GM18507 (cell line): ENCODE measurements around the gene DNMT3L.
A peak's percentile ranks its signal among the peaks of the same experiment; 100 is the strongest.
"Not testable (repeated sequence)": the region's sequence is repeated elsewhere in the genome, so short reads cannot be mapped to it uniquely, and the experiment has no call there.

ENCODE experiments used
- DNase-seq: peaks from one replicate; pipeline ENCODE4 v3.0.0; 2011; ENCODE audit warnings: low read depth; ENCODE audit not compliant: insufficient read length; ENCODE audit errors: extremely low spot score
- FAIRE-seq: peaks from 2 replicates; lab custom pipeline; 2011; peaks lifted over from hg19 to GRCh38; lab: Jason Lieb, UNC

The DNMT3L gene

DNA sequence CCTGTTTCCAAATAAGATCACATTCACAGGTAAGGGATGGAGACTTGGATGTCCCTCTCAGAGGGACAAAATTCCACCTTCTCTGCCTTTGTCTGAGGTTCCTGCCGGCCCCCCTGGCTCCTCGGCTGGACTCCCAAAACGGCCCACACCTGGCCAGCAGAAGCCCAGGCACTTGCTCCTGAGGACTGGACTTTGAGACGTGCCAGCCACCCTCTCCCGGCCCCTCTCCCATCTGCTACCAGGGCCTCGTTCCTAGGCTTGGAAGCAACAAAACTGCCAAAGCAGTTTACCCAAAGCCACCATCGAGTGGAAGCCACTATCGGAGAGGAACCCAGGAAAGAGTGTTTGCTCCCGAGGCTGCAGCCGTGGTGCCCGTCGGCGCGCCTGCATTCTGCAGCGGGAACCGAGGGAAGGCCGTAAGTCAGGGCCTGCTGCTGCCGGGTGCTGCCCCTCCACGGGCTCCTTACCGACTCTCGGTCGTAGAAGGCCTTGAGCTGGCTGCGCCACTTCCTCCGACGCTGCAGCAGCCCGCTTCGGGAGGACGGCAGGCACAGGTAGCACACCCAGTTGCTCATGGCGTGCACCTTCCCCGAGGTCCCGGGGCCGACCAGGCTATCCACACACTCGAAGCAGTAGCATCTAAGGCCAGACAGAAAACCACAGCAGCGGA is 3.5 kb downstream of the DNMT3L start:
- no peak for FAIRE-seq
- no peak for DNase-seq

DNA sequence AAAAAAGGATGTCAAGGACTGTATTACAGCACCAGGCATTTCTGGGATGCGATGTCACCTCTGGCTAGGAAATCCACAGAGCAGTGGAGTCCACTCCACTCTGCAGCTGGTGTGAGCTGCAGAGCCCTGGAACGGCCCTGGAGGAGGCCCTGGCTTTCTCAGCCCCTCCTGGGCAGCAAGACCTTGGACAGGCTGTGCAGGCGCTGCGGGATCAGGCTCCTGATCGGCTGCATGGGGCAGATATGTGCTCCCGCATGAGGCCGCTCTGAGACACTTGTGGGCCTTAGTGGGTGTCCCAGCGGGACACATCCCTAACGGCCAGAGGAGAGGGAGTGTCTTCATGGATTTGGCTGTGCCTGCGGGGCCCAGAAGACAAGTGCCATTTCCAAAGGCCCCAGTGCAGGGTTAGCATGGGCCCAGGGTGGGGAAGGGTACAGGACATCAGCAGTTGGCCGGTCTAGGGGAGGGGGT is 6.2 kb downstream of the DNMT3L start:
- DNase-seq: no peak
- no peak for FAIRE-seq

DNA sequence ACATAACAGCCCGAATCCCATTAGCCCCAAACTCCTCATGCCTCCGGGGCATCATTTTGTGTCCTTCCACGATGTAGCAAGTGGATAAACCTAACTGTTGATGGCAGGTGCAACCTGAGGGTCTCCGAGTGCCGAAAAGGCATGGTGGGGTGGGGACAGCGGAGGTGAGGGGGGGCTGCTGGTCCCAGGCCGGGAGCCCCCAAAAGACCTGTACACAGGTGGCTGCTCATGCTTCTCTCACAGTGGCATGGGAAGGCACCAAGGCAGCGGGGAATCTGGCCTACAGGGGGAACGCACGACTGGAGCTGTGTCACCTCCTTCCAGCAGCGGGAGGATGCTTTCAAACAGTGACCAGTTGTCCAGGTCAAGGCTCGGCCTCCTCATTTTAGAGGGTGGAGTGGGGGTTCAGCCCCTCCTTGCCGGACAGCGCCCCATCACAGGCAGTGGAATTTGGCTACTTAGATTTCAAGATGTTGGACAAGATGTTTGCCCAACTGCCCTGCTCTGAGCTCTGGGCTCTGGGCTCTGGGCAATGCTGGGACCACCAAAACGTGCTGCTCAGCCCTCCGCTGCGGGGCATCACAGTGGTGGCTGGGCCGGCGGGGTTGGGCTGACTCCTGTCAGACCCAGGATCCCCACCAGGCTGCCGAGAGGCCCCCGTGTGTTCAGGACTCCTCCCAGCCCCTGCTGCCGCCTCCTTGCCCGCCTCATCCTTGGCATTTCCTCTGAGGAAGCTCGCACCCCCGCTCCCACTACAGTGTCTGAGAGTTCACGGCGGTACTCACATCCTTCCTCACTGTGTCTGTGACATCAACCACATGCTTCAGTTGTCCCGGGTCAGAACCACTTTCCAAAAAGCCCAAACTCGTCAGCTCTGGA is 7.6 kb downstream of the DNMT3L start:
- FAIRE-seq: no peak
- DNase-seq: no peak

DNA sequence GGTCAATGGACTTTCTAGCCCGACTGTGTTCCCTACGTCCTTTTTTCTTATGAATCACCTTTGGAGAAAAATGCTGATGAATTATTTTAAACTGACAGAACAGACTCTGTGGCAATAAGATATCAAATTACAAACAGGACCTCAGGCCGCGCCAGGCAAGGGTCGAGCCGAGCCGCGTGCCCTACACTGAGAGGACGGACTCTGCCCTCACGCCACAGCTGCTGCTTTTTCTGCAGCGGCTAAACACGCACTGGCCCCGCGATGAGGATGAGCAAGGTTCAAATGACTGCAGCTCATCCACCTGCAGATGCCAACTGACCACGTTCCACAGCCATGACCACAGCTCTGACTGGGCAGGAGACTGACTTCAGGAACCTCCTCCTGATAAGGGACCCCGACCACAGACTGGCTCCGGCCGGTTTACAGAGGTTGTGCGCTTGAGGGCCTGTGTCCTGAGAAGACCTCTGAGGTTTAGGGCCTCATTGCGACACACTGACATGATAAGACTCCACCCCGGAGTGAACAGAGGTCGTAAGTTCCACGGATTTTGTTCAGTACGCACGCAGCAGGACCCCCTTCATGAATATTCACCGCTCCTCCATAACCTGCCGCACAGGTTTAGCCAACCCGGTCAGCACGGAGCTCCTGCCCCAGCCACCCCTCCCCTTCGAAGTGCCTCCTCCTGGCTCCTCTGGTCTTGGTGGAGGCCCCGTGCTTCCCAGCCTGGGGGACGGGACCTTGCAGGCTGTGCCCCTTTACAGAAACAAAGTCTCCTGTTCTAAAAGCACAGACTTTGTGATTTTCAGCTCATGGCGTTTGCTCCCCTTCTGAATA is 12.3 kb downstream of the DNMT3L start:
- not testable (repeated sequence) for DNase-seq, FAIRE-seq

DNA sequence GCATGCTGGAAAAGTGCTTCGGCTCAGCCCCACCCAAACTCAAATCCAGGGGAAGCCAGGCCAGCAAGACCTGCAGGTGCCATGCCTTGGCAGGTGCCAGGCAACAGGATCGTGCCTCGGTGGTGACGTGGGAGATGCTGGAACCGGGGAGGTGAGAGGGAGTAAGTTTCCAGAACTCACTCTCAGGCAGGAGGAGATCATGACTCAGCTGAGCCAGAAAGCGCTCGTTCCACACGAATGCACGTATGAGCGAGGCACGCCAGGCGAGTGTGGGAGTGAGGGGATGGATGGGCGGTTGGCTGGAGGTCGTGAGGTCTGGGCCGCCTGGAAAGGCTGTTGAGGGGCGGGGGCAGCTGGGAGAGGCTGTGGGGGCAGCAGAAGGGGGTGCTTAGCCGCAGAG is 13.8 kb downstream of the DNMT3L start:
- peak; percentile 82 for FAIRE-seq
- not testable (repeated sequence) for DNase-seq

DNA sequence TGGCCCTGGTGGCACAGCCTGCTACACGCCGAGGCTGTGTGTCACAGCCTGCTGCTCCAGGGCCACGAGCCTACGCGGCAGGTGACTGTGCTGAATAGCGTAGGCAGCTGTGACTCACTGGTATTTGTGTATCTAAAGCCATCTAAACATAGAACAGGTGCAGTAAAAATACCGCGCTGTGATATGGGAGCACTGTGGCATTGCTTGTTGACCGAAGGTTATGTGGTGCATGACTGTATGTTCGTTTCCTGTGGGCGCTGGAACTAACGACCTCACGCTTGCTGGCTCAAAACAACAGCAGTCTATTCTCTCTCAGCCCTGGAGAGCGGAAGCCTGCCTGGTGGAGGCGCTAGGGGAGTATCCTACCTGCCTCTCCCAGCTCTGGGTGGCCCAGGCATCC is 17.7 kb downstream of the DNMT3L start:
- FAIRE-seq: peak; percentile 100
- DNase-seq: not testable (repeated sequence)

DNA sequence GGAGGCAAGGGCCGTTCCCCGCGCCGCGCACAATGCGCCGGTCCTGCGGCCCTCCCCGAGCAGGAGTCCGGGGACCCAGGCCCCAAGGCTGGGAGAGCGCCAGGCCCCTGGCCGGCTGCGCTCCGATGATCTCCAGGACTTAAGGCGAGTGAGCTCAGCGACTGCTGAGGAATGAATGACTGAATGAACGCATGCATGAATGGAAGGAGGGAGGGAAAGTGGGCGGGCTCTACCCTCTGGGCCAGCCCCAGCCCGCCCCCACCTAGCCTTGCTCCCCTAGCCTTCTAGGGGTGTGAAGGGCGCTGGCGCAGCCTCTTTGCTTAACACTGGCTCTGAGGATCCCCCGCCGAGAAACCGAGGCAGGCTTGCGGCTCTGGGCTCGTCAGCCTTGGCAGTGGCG is 20.4 kb downstream of the DNMT3L start:
- not testable (repeated sequence) for DNase-seq
- peak; percentile 90 for FAIRE-seq

DNA sequence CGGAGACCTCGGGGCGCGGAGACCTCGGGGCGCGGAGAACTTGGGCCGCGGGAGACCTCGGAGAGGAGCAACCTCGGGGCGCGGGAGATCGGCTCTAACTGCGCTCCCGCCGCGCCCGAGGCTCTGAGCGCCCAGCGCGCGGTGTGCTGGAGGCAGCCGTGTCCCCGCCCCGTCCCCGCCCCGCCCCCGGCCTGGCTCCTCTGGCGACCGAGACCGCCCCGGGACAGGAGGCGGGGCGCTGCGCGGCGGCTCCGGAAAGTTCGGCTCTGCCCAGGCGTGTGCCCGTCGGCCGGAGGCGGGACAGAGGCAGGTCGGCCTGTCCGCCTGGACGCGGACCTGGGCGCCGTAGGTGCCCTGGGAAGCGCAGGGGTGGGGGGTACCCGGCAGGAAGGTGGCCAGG is 20.9 kb downstream of the DNMT3L start, which contains the start of gene ICOSLG:
Gene ICOSLG (minus strand): TSS at position 102 of the 400 bp plus-strand sequence. CDS start 126 bp downstream, outside the sequence.
- DNase-seq: not testable (repeated sequence)
- FAIRE-seq: peak; percentile 64

DNA sequence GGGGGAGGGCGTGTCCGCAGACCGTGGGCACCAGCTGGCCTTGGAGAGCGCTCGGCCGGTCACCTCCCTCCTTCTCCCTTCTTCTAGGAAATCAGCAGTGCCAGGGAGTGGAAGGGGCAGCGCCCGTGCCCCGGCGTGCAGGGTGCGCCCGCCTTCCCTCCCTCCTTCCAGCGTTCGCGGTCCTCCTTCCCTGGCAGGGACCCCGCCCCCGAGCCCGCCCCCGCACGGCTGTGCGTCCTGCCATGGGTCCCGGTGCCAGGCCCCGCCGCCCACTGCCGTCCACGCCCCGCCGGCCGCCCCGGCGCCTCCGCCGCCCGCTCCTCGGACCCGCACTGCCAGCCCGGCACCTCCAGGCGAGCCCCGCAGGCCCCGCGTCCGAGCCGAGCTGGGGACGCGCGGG is 21.3 kb downstream of the DNMT3L start:
- FAIRE-seq, DNase-seq: not testable (repeated sequence)

DNA sequence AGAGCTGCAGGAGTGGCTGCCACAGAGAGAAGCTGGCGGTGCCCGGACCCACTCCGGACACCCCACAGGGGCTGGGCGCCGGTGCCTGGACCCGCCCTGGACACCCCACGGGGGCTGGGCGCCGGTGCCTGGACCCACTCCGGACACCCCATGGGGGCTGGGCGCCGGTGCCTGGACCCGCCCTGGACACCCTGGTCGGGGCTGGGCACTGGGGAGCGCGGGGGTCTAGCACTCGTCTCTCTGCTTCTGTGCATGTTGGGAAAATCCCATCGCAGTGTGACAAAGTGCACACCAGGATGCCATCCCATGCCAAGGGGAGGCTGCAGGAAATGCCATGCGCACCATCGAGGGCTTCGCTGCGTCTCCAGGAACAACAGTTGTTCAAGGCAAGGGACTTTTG is 32.1 kb downstream of the DNMT3L start:
- not testable (repeated sequence) for FAIRE-seq

DNA sequence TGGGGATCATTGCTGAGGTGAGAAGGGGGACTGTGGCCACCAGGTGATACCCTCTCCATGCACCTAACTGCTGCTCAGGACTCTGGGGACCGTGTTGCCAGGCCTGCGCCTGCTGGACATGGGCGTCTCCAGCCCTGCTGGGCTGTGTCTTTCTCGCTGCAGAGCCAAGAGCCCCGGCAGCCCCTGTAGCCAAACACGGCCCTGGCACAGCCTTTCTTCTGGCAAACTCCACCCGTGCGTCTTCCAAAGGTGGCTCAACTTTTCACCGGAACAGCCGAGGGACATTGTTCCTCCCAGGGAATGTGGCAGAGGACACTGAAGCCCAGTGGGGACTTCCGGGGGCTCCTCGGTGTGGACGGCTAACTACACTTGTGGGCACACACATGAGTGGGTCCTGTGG is 33.6 kb downstream of the DNMT3L start:
- not testable (repeated sequence) for DNase-seq, FAIRE-seq

More for the DNA sequence above, 32.1 kb downstream of the DNMT3L start:
- not testable (repeated sequence) for DNase-seq

DNA sequence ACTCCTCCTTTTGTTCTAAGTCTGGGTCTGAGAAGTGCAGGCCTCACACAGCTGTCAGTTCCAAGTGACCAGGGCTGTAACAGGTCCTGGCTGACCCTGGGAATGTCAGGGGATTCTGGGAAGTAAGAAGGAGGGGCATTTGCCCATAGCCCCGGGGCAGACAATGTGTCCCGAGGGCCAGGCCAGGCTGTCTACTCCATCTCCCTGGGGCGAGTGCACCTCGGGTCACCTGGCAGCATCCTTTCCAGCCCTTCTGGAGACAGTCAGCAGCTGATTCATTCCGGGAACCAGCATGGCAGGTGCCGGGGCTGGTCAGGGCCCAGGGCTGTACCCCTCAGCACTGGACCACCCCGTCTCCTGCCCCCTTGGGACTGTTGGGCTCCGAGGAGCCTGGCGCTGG is 34.1 kb downstream of the DNMT3L start:
- DNase-seq, FAIRE-seq: not testable (repeated sequence)

DNA sequence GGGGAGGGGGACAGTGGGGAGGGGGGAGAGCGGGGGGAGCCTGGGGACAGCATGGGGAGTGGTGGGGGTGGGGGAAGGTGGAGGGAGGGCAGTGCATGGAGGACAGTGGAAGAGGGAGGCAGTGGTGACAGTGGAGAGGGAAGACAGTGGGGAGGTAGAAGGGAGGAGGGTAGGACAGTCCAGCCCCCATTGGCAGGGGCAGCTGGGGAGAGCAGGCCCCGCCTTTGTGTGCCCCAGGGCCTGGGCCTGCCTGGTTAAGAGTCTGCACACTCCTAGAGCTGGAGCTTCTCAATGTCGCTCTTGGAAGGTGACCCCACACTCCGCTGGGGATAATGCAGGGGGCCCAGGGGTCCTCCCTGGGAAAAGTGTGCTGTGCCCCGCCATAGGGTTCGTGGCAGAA is 36.1 kb downstream of the DNMT3L start:
- not testable (repeated sequence) for FAIRE-seq, DNase-seq

DNA sequence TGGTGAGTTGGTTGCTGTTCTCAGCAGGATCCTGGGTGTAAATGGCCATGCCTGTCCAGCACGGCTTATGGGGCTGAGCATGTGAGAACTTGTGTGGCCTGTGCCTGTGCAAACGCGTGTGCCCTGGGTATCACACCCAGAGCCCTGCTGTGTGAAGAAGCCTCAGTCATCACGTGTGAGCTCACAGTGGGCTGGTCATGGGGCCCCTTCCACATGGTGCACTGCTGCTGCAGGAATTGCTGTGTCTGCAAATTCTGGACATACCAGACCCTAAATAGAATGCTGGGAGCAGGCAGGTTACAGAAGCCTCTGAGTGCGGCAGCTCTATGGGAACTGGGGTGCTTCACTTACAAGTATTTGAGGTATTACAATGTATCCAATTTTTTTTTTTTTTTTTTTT is 38.4 kb downstream of the DNMT3L start:
- DNase-seq: not testable (repeated sequence)

DNA sequence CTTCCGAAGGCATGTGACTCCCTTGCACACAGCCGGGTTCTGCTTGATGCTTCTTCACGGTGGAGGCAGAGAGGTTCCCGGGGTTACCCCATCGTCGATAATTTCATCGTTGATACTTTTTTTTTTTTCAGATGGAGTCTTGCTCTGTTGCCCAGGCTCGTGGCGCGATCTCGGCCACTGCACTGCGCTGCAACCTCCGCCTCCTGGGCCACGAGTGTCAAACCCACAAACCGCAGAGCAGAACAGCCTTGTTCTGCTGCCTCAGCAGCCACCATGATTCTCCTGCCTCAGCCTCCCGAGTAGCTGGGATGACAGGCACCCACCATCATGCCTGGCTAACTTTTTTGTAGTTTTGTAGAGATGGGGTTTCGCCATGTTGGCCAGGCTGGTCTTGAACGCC is 41.0 kb downstream of the DNMT3L start:
- not testable (repeated sequence) for DNase-seq
- peak; percentile 80 for FAIRE-seq

More for the DNA sequence above, 38.4 kb downstream of the DNMT3L start:
- FAIRE-seq: not testable (repeated sequence)

DNA sequence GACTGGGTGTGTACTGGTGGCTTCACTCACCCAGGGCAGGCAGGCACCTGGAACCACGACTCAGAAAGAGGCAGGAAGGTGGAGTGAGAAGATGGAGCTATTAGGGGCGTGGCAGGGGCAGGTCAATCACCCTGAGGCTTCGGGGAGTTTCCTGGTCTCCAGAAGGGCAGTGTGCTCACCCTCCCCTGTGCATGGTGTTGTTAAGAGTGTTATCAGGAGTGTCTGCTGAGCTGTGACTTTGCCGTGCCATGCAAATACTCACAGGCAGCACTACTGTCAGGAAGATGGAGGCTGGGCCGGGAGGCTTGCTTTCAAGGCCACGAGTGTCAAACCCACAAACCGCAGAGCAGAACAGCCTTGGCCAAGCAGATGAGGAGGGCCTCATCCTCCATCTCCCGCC is 43.2 kb downstream of the DNMT3L start:
- peak; percentile 96 for FAIRE-seq
- DNase-seq: not testable (repeated sequence)

DNA sequence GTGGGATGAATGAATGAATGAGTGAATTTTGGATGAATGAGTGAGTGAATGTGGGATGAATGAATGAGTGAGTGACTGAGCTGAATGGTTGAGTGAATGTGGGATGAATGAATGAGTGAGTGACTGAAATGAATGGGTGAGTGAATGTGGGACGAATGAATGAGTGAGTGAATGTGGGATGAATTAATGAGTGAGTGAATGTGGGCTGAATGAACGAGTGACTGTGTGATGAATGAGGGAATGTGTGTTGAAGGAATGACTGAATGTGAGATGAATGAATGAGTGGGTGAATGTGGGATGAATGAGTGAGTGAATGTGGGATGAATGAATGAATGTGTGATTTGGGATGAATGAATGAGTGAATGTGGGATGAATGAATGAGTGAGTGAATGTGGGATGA is 49.7 kb downstream of the DNMT3L start:
- not testable (repeated sequence) for DNase-seq
- peak; percentile 64 for FAIRE-seq

DNA sequence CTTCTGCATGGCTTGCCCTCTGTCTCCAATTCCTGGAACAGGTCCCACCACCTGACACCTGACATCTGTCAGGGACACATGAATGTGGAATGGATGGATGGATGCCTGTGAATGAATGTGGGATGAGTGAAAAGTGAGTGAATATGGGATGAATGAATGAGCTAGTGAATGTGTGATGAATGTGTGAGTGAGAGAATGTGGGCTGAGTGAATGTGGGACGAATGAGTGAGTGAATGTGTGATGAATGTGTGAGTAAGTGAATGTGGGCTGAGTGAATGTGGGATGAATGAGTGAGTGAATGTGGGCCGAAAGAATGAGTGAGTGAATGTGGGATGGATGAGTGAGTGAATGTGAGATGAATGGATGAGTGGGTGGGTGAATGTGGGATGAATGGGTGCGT is 50.1 kb downstream of the DNMT3L start:
- FAIRE-seq: peak; percentile 12
- DNase-seq: not testable (repeated sequence)
